GM12872 (cell line): ENCODE results near the gene CUEDC1.

Source experiments
- TF ChIP-seq, protein P1 (sequence below): IDR thresholded peaks from 3 replicates; pipeline ENCODE4 v1.5.1; 2011; ENCODE audit warnings: low read depth, mild to moderate bottlenecking, low read length, moderate library complexity; ENCODE audit not compliant: insufficient read depth

CUEDC1 gene

GRCh38 chr17:57945996-57946797, 9.0 kb downstream of the CUEDC1 start:
- TF ChIP-seq, protein P1, sequence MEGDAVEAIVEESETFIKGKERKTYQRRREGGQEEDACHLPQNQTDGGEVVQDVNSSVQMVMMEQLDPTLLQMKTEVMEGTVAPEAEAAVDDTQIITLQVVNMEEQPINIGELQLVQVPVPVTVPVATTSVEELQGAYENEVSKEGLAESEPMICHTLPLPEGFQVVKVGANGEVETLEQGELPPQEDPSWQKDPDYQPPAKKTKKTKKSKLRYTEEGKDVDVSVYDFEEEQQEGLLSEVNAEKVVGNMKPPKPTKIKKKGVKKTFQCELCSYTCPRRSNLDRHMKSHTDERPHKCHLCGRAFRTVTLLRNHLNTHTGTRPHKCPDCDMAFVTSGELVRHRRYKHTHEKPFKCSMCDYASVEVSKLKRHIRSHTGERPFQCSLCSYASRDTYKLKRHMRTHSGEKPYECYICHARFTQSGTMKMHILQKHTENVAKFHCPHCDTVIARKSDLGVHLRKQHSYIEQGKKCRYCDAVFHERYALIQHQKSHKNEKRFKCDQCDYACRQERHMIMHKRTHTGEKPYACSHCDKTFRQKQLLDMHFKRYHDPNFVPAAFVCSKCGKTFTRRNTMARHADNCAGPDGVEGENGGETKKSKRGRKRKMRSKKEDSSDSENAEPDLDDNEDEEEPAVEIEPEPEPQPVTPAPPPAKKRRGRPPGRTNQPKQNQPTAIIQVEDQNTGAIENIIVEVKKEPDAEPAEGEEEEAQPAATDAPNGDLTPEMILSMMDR = no peak

DNA sequence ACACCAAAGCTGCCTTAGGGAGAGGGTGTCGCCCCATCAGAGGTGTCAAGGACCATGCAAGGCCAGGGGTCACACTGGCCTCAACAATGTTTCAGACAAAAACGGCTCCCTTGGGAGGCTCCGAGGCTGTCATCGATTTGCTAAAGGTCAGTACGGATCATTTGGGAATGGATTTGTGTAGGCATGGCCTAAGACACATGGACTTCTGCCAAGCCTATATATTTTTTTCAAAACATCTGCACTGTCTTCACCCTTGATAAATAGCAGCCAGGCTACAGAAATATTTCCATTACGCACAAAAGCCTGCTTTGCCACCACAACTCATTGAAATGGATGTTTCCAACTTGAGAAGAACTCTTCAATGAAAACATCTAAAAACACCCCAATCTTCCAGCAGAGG, 10.3 kb downstream of the CUEDC1 start:
- TF ChIP-seq, protein P1 = no peak

GRCh38 chr17:57943645-57944044, 11.6 kb downstream of the CUEDC1 start:
- TF ChIP-seq, protein P1 = no peak

DNA sequence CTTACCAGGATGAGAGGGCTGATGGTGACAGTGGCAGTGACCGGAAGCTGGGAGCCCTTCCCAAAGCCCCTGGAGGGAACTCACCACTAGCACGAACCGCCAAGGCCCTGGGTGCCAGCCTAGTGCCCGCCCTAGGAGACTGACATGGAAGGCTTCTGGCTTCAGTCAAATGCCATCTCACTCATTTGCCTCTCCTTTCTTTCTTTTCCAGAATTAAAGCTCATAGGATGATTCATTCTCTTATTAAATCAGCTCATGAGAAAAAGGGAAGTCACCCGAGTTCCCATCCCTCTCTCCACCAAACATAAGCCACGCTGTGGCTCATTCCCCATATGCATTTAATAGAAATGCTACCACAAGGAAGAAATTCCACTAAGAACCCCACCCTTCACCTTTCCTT, 12.1 kb downstream of the CUEDC1 start:
- TF ChIP-seq, protein P1 = no peak

GRCh38 chr17:57941384-57942370, 13.5 kb downstream of the CUEDC1 start:
- TF ChIP-seq, protein P1 = no peak

DNA sequence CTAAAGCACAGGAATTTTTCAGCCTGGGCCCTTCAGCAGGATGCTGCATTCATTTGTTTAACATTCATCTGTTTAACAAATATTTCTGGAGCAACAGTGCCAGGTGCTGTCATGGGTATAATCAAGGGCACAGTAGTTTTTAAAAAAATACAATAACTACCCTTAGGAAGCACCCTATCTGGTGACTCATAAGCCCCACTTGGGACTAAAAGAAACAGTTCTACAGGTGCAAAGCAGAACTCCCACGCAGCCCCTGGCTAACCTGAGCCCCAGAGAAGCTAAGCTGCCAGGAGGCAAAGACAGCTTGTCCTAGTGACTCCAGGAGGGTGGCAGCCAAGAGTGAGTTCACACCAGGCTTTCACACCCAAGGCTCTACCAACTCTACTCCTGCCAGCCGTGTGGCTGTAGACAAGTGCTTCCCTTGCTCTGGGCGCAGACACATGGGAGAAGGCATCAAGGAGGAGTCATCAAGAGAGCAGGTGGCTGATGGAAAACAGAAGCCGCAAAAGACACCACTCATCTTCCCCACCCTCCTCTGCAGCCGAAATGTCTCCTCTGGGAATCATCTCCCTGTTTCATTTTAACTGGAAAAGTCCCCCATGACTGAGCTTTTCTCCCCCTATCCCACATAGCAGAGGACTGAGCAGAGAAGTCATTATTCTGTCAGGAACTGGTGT, 14.4 kb downstream of the CUEDC1 start:
- TF ChIP-seq, protein P1 = no peak

DNA sequence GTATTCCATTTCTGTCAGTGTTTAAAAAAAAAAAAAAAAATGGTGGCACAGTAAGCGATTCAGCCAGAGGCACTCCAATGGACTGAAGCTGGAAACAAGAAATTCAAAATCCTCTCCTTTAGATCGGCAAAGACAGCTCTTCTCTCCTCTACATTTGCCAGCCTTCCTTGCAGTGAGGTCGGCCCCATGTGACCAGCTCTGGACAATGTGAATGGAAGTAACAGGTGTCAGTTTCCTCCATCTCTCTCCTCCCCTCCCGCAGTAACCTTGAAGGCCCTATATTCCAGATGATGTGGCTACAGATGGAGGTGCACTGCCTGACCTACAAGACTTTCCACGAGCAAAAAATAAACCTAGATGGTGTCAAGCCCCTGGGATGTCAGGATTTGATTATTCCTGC, 15.0 kb downstream of the CUEDC1 start:
- TF ChIP-seq, protein P1 = no peak
